ENCODE results near the gene AKR1B1.

Gene AKR1B1

GRCh38 chr7:134470864-134471263, 12.0 kb upstream of the AKR1B1 start:
- no peaks in the 10 kb centered on the region for H3K27me3 ChIP-seq (ENCODE audit: insufficient read depth, insufficient read length)
- H3K4me1 ChIP-seq (ENCODE audit: insufficient read depth, insufficient read length), result no peaks in the 10 kb centered on the region
- H3K9ac ChIP-seq (ENCODE audit: insufficient read length, low read depth), result no peak overlapping the region
- no peaks in the 10 kb centered on the region for H3K36me3 ChIP-seq (ENCODE audit: insufficient read depth, insufficient read length, low read length)
- no peak overlapping the region for H3K4me3 ChIP-seq (ENCODE audit: insufficient read length, low read depth)
- DNase-seq (ENCODE audit: low read depth, low spot score), result no peak
- no peak for TF ChIP-seq ZNF274 (IDR thresholded peaks at IDR 0.05; ENCODE audit: low read depth, low read length)
- TF ChIP-seq YY1 (IDR thresholded peaks at IDR 0.05; ENCODE audit: insufficient read depth, insufficient read length), result no peak
- TF ChIP-seq SUZ12 (IDR thresholded peaks at IDR 0.05; ENCODE audit: extremely low read depth, insufficient read depth, insufficient read length), result no peak
- no peaks in the 10 kb centered on the region for H3K9me3 ChIP-seq (ENCODE audit: insufficient read depth, low read length)

DNA sequence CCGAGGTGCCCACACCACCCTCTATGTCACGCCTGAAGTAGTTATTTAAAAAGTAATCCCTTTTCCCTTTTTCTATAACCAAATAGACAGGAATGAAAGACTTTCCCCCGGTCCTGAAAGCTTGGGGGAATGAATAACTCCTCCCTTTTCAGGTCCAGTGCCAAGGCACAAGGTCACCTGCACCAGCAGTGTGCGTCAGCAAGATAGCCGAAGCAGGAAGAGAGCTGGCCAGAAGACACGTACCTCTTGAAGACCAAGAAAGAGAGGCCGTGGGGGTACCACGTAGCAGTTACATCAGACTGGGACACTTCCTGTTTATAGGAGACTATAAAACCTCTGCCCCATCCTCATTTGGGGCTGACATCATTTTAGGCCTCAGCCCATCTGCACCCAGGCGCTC, 10.7 kb upstream of the AKR1B1 start:
- Histone ChIP-seq H3K4me3 (ENCODE audit: insufficient read length, low read depth) (no peak overlapping the region), H3K4me1 (ENCODE audit: insufficient read depth, insufficient read length) (no peaks in the 10 kb centered on the region), H3K36me3 (ENCODE audit: insufficient read depth, insufficient read length, low read length) (no peaks in the 10 kb centered on the region), H3K27me3 (ENCODE audit: insufficient read depth, insufficient read length) (no peaks in the 10 kb centered on the region), H3K9me3 (ENCODE audit: insufficient read depth, low read length) (no peaks in the 10 kb centered on the region), H3K9ac (ENCODE audit: insufficient read length, low read depth) (no peak overlapping the region)
- no peak for TF ChIP-seq YY1 (IDR thresholded peaks at IDR 0.05; ENCODE audit: insufficient read depth, insufficient read length)
- TF ChIP-seq SUZ12 (IDR thresholded peaks at IDR 0.05; ENCODE audit: extremely low read depth, insufficient read depth, insufficient read length), result no peak
- TF ChIP-seq ZNF274 (IDR thresholded peaks at IDR 0.05; ENCODE audit: low read depth, low read length), result no peak
- no peak for DNase-seq (ENCODE audit: low read depth, low spot score)

- Histone ChIP-seq H3K9ac (ENCODE audit: insufficient read length, low read depth) (no peak overlapping the region), H3K9me3 (ENCODE audit: insufficient read depth, low read length) (no peaks in the 10 kb centered on the region), H3K4me1 (ENCODE audit: insufficient read depth, insufficient read length) (no peaks in the 10 kb centered on the region), H3K4me3 (ENCODE audit: insufficient read length, low read depth) (no peak overlapping the region), H3K27me3 (ENCODE audit: insufficient read depth, insufficient read length) (no peaks in the 10 kb centered on the region), H3K36me3 (ENCODE audit: insufficient read depth, insufficient read length, low read length) (no peaks in the 10 kb centered on the region)
- TF ChIP-seq YY1 (IDR thresholded peaks at IDR 0.05; ENCODE audit: insufficient read depth, insufficient read length) (no peak), SUZ12 (IDR thresholded peaks at IDR 0.05; ENCODE audit: extremely low read depth, insufficient read depth, insufficient read length) (no peak), ZNF274 (IDR thresholded peaks at IDR 0.05; ENCODE audit: low read depth, low read length) (no peak)
- DNase-seq (ENCODE audit: low read depth, low spot score), result no peak
These were observed 9.6 kb upstream of the AKR1B1 start for GRCh38 chr7:134468475-134468874.

DNA sequence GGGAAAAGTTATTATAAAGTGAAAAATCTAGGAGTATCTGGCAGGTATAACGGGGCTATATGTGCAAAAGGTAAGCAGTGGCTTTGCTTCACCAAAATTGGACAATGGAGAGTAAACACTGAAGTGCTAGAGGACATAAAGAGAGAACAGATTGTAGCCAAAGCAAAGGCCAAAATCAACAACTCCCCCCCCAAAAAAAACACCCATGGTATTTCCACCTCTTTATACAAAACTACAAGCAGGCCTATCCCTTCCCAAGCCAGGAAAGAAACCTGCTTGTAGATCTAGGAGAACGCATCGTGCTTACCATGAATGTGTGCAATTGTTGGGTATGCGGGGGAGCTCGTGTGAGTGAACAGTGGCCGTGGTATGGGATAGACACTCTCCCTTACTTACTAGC, 9.2 kb upstream of the AKR1B1 start:
- Histone ChIP-seq H3K27me3 (ENCODE audit: insufficient read depth, insufficient read length) (no peaks in the 10 kb centered on the region), H3K4me3 (ENCODE audit: insufficient read length, low read depth) (no peak overlapping the region), H3K9me3 (ENCODE audit: insufficient read depth, low read length) (no peaks in the 10 kb centered on the region), H3K36me3 (ENCODE audit: insufficient read depth, insufficient read length, low read length) (no peaks in the 10 kb centered on the region), H3K9ac (ENCODE audit: insufficient read length, low read depth) (no peak overlapping the region), H3K4me1 (ENCODE audit: insufficient read depth, insufficient read length) (no peaks in the 10 kb centered on the region)
- no peak for DNase-seq (ENCODE audit: low read depth, low spot score)
- TF ChIP-seq ZNF274 (IDR thresholded peaks at IDR 0.05; ENCODE audit: low read depth, low read length), result no peak
- TF ChIP-seq SUZ12 (IDR thresholded peaks at IDR 0.05; ENCODE audit: extremely low read depth, insufficient read depth, insufficient read length), result no peak
- no peak for TF ChIP-seq YY1 (IDR thresholded peaks at IDR 0.05; ENCODE audit: insufficient read depth, insufficient read length)

DNA sequence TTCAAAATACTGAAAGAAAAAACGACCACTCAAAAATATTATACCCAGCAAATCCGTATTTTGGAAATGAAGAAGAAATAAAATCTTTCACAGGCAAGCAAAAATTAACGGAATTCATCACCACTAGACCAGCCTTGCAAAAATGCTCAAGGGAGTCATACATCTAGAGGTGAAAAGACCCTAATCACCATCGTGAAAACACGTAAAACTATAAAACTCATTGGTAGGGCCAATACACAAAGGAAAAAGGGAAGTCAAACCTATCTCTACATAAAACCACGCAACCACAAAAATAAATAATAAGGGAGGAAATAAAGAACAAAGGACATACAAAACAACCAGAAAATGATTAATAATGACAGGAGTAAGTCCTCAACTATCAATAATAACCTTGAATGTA, 6.6 kb upstream of the AKR1B1 start:
- H3K4me1 ChIP-seq (ENCODE audit: insufficient read depth, insufficient read length), result no peaks in the 10 kb centered on the region
- H3K9me3 ChIP-seq (ENCODE audit: insufficient read depth, low read length), result no peaks in the 10 kb centered on the region
- H3K9ac ChIP-seq (ENCODE audit: insufficient read length, low read depth), result no peak overlapping the region
- no peaks in the 10 kb centered on the region for H3K36me3 ChIP-seq (ENCODE audit: insufficient read depth, insufficient read length, low read length)
- H3K27me3 ChIP-seq (ENCODE audit: insufficient read depth, insufficient read length), result no peaks in the 10 kb centered on the region
- DNase-seq (ENCODE audit: low read depth, low spot score), result no peak
- H3K4me3 ChIP-seq (ENCODE audit: insufficient read length, low read depth), result no peak overlapping the region
- TF ChIP-seq ZNF274 (IDR thresholded peaks at IDR 0.05; ENCODE audit: low read depth, low read length) (no peak), SUZ12 (IDR thresholded peaks at IDR 0.05; ENCODE audit: extremely low read depth, insufficient read depth, insufficient read length) (no peak), YY1 (IDR thresholded peaks at IDR 0.05; ENCODE audit: insufficient read depth, insufficient read length) (no peak)

DNA sequence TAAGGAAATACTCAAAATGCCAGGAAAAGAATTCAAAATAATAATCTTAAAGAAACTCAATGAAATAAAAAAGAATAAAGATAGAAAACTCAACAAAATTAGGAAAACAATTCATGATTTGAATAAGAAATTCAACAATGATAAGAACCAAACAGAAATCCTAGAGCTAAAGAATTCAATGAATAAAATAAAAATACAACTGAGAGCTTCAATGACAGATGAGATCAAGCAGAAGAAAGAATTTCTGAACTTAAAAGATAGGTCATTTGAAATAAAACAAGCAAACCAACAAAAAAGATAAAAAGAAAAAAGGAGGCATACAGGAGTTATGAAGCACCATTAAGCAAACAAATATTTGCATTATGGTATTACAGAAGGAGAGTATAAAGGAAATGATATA, 5.6 kb upstream of the AKR1B1 start:
- Histone ChIP-seq H3K9ac (ENCODE audit: insufficient read length, low read depth) (no peak overlapping the region), H3K27me3 (ENCODE audit: insufficient read depth, insufficient read length) (no peaks in the 10 kb centered on the region), H3K36me3 (ENCODE audit: insufficient read depth, insufficient read length, low read length) (no peaks in the 10 kb centered on the region), H3K9me3 (ENCODE audit: insufficient read depth, low read length) (no peaks in the 10 kb centered on the region), H3K4me1 (ENCODE audit: insufficient read depth, insufficient read length) (no peaks in the 10 kb centered on the region), H3K4me3 (ENCODE audit: insufficient read length, low read depth) (no peak overlapping the region)
- DNase-seq (ENCODE audit: low read depth, low spot score), result no peak
- TF ChIP-seq SUZ12 (IDR thresholded peaks at IDR 0.05; ENCODE audit: extremely low read depth, insufficient read depth, insufficient read length), result no peak
- no peak for TF ChIP-seq YY1 (IDR thresholded peaks at IDR 0.05; ENCODE audit: insufficient read depth, insufficient read length)

- no peaks in the 10 kb centered on the region for H3K27me3 ChIP-seq (ENCODE audit: insufficient read depth, insufficient read length)
- H3K36me3 ChIP-seq (ENCODE audit: insufficient read depth, insufficient read length, low read length), result no peaks in the 10 kb centered on the region
- no peak overlapping the region for H3K9ac ChIP-seq (ENCODE audit: insufficient read length, low read depth)
- no peak overlapping the region for H3K4me3 ChIP-seq (ENCODE audit: insufficient read length, low read depth)
- no peak for DNase-seq (ENCODE audit: low read depth, low spot score)
- no peaks in the 10 kb centered on the region for H3K4me1 ChIP-seq (ENCODE audit: insufficient read depth, insufficient read length)
- TF ChIP-seq ZNF274 (IDR thresholded peaks at IDR 0.05; ENCODE audit: low read depth, low read length), result no peak
- no peak for TF ChIP-seq SUZ12 (IDR thresholded peaks at IDR 0.05; ENCODE audit: extremely low read depth, insufficient read depth, insufficient read length)
- TF ChIP-seq YY1 (IDR thresholded peaks at IDR 0.05; ENCODE audit: insufficient read depth, insufficient read length), result no peak
- no peaks in the 10 kb centered on the region for H3K9me3 ChIP-seq (ENCODE audit: insufficient read depth, low read length)
These were observed 4.9 kb upstream of the AKR1B1 start for GRCh38 chr7:134463751-134464150.
